Retinal pigment epithelial cell (primary cell): ENCODE results near the gene CARD14.

Experiments
- DNase-seq: peaks from one replicate; pipeline ENCODE4 v3.0.0-alpha.2; 2010; ENCODE audit warnings: low read depth
- H3K4me3 ChIP-seq: 2 replicates; pipeline ENCODE4 v1.5.1; 2011; ENCODE audit warnings: mild to moderate bottlenecking, low read length, control low read depth, moderate library complexity
- TF ChIP-seq, protein P1 (sequence below): conservative IDR thresholded peaks from 2 replicates; pipeline ENCODE4 v1.5.1; 2011; ENCODE audit warnings: low read depth, low read length, control low read depth, inconsistent platforms

Gene CARD14

DNA sequence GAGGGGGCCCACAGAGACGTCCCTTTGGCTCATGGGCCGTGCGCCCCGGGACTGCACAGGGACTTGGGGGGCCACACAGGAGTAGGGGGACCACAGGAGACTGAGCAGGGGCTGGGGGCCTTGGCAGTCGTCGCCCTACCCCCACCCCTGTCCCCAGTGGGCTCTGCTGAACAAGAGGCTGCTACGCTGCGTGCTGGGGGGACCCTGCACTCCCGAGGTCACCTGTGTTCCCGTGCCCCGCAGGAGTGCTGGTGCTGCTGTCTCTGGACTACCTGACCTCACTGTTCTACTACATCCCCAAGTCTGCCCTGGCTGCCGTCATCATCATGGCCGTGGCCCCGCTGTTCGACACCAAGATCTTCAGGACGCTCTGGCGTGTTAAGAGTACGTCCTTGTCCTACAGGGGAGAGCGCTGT is 76.4 kb downstream of the CARD14 start:
- TF ChIP-seq, protein P1, sequence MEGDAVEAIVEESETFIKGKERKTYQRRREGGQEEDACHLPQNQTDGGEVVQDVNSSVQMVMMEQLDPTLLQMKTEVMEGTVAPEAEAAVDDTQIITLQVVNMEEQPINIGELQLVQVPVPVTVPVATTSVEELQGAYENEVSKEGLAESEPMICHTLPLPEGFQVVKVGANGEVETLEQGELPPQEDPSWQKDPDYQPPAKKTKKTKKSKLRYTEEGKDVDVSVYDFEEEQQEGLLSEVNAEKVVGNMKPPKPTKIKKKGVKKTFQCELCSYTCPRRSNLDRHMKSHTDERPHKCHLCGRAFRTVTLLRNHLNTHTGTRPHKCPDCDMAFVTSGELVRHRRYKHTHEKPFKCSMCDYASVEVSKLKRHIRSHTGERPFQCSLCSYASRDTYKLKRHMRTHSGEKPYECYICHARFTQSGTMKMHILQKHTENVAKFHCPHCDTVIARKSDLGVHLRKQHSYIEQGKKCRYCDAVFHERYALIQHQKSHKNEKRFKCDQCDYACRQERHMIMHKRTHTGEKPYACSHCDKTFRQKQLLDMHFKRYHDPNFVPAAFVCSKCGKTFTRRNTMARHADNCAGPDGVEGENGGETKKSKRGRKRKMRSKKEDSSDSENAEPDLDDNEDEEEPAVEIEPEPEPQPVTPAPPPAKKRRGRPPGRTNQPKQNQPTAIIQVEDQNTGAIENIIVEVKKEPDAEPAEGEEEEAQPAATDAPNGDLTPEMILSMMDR: no peak
- no peak overlapping the region for H3K4me3 ChIP-seq
- no peak for DNase-seq

DNA sequence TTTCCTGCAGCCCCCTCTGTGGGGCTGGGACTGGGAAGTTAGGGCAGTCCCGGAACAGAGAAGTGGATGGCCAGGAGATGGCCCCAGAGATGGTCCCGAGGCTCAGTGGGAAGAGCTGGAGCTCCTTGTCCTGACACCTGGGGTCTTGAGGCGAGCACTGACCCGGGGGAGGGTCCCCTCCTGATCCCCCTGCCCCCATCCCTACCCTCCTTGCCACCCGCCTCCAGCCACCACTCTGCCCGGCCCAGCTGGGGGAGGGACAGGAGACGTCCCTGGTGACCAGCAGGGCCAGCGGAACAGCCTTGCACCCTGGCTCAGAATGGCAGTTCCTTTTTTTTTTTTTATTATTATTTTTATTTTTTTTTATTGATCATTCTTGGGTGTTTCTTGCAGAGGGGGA is 76.9 kb downstream of the CARD14 start:
- no peak overlapping the region for H3K4me3 ChIP-seq
- DNase-seq: no peak
- TF ChIP-seq, protein P1: no peak

DNA sequence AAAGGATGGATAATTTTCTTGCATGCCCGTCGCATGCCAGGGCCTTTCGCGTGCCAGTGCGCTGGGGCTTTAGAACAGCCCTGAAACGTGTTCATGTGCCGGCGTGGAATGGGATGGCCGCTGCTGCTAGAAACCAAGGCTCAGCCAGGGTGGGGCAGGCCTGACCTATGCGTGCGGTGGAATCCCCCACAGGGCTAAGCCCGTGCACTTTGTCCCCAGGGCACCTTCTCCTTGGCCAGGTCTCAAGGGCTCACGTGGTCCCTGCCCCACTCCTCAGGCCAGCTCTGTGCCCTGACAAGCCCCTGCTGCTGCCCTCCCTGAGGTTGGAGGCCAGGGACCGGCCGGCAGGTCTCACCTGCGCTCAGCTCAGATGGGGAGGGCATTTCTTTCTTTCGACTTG is 77.7 kb downstream of the CARD14 start:
- TF ChIP-seq, protein P1: no peak
- no peak overlapping the region for H3K4me3 ChIP-seq
- DNase-seq: no peak

DNA sequence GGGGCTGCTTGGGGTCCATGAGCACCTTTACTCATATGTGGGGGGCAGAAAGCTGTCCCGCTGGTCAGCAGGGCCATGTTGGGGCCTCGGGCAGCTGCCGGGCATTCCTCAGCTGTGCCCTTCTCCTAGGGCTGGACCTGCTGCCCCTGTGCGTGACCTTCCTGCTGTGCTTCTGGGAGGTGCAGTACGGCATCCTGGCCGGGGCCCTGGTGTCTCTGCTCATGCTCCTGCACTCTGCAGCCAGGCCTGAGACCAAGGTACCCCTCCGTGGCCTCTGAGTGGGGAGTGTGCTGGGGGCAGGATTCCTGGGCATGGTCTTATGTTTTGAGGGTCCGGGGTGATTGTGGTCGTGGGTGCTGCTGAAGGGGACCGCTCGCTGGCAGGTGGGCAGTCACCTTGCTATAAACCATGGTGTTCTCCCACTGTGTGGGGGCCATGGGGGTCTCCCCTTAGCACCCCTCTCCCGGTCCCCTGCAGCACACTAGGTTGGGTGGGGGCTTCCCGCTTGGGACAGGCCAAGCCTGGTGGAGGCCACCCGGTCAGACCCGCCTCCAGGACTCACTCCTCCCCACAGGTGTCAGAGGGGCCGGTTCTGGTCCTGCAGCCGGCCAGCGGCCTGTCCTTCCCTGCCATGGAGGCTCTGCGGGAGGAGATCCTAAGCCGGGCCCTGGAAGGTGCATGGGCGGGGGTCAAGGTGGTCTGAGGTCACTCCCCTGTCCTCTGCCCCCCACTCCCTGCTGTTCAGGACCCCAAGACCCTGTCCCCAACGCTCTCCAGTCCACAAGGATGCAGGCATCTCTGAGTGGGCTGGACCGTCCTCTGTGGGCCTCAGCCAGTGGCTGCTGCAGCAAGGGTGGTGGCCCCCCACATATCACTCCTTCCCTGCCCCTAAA is 78.4 kb downstream of the CARD14 start:
- TF ChIP-seq, protein P1: no peak
- DNase-seq: no peak
- H3K4me3 ChIP-seq: no peak overlapping the region

DNA sequence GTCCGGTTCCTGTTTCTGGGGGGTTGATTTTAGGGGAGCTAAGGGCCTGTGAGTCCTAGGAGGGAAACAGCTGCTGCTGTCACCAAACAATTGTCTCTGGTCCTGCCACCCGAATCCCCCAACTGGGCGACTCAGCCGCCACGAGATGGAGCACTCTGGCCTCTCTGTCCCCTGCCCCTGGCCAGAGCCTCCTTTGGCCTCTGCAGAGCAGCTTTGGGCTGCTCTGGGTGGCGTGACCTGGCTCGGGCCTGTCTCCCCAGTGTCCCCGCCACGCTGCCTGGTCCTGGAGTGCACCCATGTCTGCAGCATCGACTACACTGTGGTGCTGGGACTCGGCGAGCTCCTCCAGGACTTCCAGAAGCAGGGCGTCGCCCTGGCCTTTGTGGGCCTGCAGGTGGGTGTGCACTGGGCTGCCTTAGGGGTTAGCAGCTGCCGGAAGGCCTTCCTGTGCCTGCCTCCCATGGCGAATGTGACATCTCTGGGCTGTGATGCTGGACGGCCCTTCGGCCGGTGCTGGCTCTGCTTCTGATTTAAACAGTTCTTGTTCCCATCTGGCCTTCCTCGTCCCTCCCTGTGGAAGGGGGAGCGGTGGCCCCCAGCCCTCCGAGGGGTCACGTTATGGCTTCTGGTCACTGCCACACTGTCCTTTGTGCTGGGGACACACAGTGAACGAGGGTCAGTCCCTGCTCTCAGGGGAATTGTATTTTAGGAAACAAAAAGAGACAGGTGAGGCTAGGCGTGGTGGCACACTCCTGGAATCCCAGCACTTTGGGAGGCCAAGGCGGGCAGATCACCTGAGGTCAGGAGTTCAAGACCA is 79.3 kb downstream of the CARD14 start:
- no peak overlapping the region for H3K4me3 ChIP-seq
- TF ChIP-seq, protein P1: no peak
- DNase-seq: no peak

DNA sequence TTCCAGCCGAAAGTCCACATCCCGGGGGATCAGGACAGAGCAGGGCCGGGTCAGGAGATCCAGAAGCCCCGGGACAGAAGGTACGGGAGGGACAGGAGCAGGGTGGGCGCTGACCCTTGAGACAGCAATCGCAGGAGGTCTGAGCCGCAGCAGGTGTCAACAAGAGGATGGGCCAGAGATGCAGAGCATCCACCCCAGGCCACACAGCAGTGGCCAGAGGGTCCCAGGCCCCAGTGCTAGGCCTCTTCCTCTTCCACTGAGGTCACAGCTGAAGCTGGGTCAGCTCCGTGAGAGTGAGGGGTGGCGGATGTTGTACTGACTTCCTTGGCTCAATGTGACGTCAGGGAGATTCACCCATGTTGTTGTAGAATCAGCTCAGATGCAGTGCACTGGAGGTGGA is 82.1 kb downstream of the CARD14 start:
- TF ChIP-seq, protein P1: no peak
- H3K4me3 ChIP-seq: no peak overlapping the region

More for the DNA sequence above, 82.1 kb downstream of the CARD14 start:
- DNase-seq: no peak
